ENCODE results near the gene ATG12.
A peak's percentile ranks its signal among the peaks of the same experiment; 100 is the strongest.
"Not testable (repeated sequence)": the region's sequence is repeated elsewhere in the genome, so short reads cannot be mapped to it uniquely, and the experiment has no call there.

ATG12 gene

GRCh38 chr5:115841382-115842088, at the start of gene ATG12, which contains the start of gene AP3S1:
TSS of gene ATG12 (minus strand) at chr5:115841565. CDS start at chr5:115841552, 13 bp downstream.
TSS of gene AP3S1 (plus strand) at chr5:115841935. CDS start at chr5:115842038, 103 bp downstream.
- DNase-seq (ENCODE audit: low read depth): peak; percentile 91

- DNase-seq (ENCODE audit: low read depth): peak; percentile 61
These were observed 46.7 kb upstream of the ATG12 start for GRCh38 chr5:115888027-115888426.

GRCh38 chr5:115885208-115885607, 43.8 kb upstream of the ATG12 start:
- DNase-seq (ENCODE audit: low read depth): not testable (repeated sequence)

GRCh38 chr5:115884704-115885103, 43.3 kb upstream of the ATG12 start:
- DNase-seq (ENCODE audit: low read depth): no peak

- not testable (repeated sequence) for DNase-seq (ENCODE audit: low read depth)
These were observed 41.1 kb upstream of the ATG12 start for GRCh38 chr5:115882434-115882833.

- DNase-seq (ENCODE audit: low read depth): not testable (repeated sequence)
These were observed 36.0 kb upstream of the ATG12 start for GRCh38 chr5:115877342-115877741.

- no peak for DNase-seq (ENCODE audit: low read depth)
These were observed 34.1 kb upstream of the ATG12 start for GRCh38 chr5:115875447-115875846.

GRCh38 chr5:115873392-115873791, 32.0 kb upstream of the ATG12 start:
- peak; percentile 79 for DNase-seq (ENCODE audit: low read depth)

GRCh38 chr5:115872447-115872846, 31.1 kb upstream of the ATG12 start:
- no peak for DNase-seq (ENCODE audit: low read depth)

- peak; percentile 90 for DNase-seq (ENCODE audit: low read depth)
These were observed 28.0 kb upstream of the ATG12 start for GRCh38 chr5:115869256-115869795.

- no peak for DNase-seq (ENCODE audit: low read depth)
These were observed 18.0 kb upstream of the ATG12 start for GRCh38 chr5:115859378-115859777.

- no peak for DNase-seq (ENCODE audit: low read depth)
These were observed 17.0 kb upstream of the ATG12 start for GRCh38 chr5:115858396-115858795.

GRCh38 chr5:115857626-115858349, 16.4 kb upstream of the ATG12 start:
- DNase-seq (ENCODE audit: low read depth): peak; percentile 36

- DNase-seq (ENCODE audit: low read depth): no peak
These were observed 15.7 kb upstream of the ATG12 start for GRCh38 chr5:115857057-115857479.

GRCh38 chr5:115855959-115856358, 14.6 kb upstream of the ATG12 start:
- peak; percentile 68 for DNase-seq (ENCODE audit: low read depth)

GRCh38 chr5:115854139-115854538, 12.8 kb upstream of the ATG12 start:
- no peak for DNase-seq (ENCODE audit: low read depth)

- peak; percentile 42 for DNase-seq (ENCODE audit: low read depth)
These were observed 9.5 kb upstream of the ATG12 start for GRCh38 chr5:115850744-115851416.

- no peak for DNase-seq (ENCODE audit: low read depth)
These were observed 8.0 kb upstream of the ATG12 start for GRCh38 chr5:115849258-115849798.

- DNase-seq (ENCODE audit: low read depth): no peak
These were observed 5.9 kb upstream of the ATG12 start for GRCh38 chr5:115847290-115847689.

GRCh38 chr5:115844321-115844817, 3.0 kb upstream of the ATG12 start:
- DNase-seq (ENCODE audit: low read depth): no peak

GRCh38 chr5:115843444-115844130, 2.2 kb upstream of the ATG12 start:
- DNase-seq (ENCODE audit: low read depth): no peak
